SIG-M5 (cell line): ENCODE measurements around the gene CAPZA2.
"Not testable (repeated sequence)": the region's sequence is repeated elsewhere in the genome, so short reads cannot be mapped to it uniquely, and the experiment has no call there.

Experiments used
- DNase-seq: peaks from one replicate; lab custom pipeline; 2025; lab: John Stamatoyannopoulos, UW

Gene CAPZA2

DNA sequence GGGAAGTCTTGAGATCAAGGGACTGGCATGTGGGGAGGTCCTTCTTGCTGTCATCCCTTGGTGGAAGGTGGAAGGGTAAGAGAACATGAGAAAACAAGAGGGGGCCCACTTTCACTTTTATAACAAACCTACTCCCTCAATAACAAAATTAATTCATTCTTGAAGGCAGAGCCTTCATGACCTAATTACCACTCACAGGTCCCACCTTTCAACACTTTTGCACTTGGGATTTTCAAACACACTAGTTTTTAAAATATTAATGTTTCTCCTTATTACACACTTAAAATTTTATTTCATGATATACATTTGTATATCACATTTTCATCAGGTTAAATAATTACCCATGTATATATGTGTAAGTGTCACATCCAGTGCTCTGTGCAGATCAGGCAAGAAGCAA is 93.0 kb downstream of the CAPZA2 start:
- DNase-seq = no peak

DNA sequence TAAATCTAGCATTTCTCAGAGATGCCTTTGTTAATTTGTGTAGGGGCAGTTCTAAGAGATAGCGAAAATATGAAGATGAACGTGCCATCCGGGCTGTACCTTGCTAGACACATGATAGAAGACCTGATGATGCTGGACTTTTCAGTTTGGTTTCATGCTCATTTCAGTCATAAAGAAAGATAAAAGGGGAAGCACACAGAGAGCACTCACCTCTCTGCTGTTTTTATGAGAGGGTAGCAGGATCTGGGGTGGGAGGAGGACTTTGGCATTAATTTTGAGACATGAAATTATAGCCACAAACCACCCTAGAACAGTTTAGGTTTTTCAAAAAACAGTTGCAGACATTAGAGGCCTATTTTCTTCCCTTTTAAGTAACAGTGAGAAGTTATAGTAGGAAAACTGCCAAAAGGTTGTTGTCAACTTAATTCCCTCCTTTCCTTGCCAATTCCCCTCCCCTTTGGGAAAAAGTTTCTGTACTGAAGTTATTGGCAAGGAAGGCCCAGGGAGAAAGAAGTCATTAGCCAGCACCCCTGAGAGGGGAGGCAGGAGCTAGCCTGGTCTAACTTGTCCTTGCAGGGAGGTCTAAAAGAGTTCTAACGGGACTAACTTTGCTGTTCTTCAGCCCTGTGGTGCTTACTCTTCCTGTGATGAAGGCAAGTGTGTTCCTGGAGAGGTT is 93.6 kb downstream of the CAPZA2 start:
- peak; percentile 19 for DNase-seq

DNA sequence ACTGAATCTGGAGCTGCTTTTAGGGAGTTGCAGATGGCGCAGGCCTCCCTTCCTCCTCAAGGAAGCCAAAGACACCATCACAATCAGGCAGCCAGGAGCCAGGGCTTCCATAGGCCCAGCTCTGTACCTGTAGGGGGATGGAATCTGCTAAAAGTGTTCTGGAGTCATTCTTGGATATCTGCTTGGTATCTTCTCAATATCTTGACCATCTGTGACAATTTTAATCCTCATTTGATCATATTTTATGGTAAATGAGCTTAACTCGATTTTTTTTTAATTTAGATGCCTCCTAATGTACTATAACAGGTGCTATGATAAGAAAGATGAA is 94.1 kb downstream of the CAPZA2 start:
- DNase-seq = no peak

DNA sequence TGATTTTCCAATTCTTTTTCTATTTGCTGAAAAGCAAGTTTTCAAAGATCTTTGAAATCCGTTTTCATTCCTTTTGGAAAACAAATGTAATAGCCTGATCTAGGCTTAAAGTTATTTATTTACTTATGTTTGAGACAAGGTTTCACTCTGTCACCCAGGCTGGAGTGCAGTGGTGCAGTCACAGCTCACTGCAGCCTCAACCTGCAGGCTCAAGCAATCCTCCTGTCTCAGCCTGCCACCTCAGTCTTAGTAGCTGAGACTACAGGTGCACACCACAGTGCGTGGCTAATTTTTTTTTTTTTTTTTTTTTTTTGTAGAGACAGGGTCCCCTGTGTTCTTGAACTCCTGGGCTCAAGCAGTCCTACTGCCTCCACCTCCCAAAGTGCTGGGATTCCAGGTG is 95.5 kb downstream of the CAPZA2 start:
- DNase-seq = no peak

DNA sequence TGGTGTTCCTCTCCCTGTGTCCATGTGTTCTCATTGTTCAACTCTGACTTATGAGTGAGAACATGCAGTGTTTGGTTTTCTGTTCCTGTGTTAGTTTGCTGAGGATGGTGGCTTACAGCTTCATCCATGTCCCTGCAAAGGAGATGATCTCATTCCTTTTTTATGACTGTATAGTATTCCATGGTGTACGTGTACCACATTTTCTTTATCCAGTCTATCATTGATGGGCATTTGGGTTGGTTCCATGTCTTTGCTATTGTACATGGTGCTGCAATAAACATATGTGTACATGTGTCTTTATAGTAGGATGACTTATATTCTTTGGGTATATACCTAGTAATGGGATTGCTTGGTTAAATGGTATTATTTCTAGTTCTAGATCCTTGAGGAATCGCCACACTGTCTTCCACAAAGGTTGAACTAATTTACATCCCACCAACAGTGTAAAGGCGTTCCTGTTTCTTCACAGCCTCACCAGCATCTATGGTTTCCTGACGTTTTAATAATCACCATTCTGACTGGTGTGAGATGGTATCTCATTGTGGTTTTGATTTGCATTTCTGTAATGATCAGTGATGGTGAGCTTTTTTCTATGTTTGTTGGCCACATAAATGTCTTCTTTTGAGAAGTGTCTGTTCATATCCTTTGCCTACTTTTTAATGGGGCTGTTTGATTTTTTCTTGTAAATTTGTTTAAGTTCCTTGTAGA is 99.7 kb downstream of the CAPZA2 start:
- not testable (repeated sequence) for DNase-seq

DNA sequence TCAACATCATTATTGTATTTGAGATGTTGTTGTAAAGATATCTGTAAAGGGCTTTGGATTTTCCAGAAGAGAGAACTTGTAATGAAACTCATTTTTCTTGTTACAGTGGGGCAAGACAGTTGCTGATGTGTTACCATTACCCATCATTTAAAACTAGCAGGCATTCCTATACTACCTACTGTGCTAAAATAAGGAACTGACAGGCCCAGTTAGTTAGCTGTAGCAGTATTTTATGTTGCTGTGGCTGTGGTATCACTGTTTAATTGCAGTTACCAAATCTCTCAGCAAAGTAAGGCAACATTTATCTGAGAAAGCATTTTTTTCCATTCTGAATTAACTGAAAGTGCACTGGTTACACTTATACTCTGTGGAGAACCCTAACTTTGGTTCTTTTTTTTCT is 100.8 kb downstream of the CAPZA2 start:
- DNase-seq = no peak

DNA sequence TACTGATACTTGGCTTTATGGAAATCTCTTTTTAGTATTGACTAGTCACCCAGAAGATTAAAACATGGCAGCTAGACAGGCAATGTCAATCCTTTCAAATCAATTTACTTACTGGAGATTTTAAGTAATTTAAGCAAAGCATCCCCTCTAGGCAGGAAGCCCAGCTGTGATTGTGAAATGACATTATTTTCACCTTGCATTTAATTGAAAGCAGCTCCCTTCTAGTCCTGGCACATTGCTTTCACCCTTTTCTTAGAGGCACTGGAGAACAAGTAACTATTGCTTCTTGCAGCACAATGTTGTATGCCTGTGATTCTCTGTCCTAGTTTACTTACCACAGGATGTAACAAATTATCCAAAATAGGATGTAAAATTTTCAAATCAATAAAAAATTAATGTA is 104.2 kb downstream of the CAPZA2 start:
- no peak for DNase-seq

DNA sequence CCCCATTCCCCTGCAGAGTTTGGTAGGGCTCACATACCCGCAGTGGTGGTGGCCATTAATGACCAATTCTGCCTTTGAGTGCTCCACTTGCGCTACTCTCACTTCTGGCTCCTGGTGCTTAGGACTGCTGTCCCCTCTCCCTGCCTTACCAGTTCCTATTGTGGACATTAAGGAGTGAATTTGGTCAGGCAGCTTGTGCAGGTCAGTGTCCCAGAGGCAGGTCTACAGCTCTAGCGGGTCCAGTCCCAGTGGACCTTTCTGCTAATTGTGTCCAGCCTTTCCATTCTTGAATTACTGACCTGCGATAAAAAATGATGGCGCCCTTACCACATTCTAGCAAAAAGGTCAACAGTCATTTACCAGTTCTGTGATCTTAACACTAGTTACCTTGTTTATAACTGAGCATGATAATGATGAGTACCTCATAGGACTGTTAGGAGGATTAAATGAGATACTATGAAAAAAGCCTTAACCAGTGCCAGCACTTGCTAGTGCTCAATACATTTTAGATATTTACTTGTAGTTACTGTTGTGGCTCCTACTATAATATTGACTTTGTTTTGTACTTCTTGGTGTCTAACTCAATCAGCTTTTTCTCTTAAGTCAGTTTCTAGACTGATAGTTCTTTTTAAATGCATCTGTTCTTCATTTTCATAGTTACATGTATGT is 105.0 kb downstream of the CAPZA2 start:
- DNase-seq = no peak

DNA sequence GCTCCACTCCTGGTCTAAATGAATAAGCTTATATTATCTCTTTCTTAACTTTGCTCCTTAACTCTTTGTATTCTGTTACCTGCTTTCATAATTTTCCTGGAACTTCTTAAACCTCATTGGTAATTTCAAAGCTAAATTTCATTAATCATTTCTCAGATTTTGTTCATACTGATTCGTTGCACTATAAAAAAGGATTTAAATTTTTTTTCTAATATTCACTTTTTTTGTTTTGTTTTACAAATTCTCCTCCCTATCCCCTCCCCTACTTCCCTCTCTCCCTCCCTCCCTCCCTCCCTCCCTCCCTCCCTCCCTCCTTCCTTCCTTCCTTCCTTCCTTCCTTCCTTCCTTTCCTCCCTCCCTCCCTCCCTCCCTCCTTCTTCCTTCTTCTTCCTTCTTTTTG is 105.6 kb downstream of the CAPZA2 start:
- no peak for DNase-seq

DNA sequence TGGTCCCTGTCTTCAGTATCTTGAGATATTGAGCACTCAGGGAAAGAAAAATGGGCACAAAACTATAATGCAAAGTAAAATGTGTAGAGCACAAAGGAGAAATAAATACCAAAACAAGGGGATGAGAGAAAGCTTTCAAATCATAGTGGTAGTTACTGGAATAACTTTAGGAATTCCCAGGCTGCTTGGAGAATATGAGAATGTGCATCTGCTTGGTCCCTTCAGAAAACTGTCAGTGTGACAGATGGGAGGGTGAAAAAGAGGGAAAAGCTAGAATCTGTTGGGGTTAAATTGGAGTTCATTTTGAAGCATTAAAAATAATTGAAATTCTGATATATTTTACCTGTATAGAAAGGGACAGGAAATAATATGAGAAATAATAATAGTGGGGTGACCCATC is 106.2 kb downstream of the CAPZA2 start:
- DNase-seq = no peak

DNA sequence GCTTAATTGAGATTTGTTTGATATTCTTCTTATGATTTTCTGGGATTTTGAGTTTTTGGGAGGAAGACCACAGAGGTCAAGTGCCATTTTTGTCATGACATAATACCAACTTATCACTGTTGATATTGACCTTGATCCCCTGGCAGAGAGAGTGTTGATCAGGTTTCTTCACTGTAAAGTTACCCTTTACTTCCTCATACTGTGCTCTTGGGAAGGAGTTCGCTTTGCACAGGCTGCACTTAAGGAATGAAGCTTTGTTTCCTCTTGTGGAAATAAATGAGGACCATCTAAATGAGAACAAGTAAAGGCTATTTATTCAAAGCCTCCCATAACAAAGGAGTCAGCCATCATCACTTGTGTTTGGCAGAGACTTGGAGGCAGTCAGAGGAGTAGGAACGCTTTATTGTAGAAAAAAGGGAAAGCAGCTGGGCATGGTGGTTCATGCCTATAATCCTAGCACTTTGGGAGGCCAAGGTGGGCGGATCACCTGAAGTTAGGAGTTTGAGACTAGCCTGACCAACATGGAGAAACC is 107.0 kb downstream of the CAPZA2 start:
- no peak for DNase-seq

DNA sequence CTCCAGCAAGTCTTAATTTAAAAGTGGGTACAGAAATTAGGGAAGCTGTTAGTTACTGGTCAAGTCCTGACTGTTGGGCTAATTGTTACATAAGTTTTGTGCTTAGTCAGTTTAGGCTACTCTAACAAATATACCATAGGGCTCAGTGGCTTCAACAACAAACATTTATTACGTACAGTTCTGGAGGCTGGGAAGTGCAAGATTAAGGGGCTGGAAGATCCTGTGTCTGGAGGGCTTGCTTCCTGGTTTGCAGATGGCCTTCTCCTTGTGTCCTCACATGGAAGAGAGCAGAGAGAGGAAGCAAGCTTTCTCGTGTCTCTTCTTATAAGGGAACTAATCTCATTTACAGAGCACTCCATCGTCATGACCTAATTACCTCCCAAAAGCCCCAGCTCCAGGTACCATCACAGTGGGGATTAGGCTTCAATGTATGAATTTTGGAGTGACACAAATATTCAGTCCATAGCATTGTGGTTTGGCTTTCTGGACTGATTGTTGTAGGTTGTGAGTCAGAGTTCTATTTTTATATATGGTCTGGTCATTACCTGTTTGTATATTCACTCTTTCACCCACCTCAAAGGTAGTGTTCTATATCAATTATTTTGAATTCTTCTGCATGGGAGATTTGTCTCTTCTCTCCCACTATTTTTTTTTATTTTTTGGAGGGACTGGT is 108.0 kb downstream of the CAPZA2 start:
- DNase-seq = no peak

DNA sequence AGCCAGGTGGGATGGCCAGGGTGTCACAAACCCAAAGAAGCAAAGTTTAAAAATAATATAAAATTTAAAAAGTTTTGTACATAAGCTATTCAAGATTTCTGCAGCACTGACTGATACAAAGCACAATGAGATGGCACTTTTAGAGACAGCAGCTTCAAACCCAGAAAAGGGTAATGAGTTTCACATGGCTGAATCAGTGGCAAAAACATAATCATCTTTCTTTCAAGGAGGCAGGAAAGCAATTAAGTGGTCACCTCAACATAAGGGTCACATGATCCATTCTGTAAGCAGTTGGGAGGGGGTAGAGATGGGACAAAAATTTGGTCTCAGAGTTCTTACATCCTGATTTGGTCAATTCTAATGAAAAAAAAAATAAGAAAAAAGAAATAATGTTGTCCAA is 108.8 kb downstream of the CAPZA2 start:
- not testable (repeated sequence) for DNase-seq
